Tibial nerve (tissue), 4 donors: ENCODE data around the gene CFDP1. TPM values are rescaled to one million over a fixed set of nuclear protein-coding genes. Genes with fewer than 3 reads are reported as not detected.
"Not testable (repeated sequence)": the region's sequence is repeated elsewhere in the genome, so short reads cannot be mapped to it uniquely, and the experiment has no call there.

ENCODE experiments used
- DNase-seq, 2 donors: peaks; one replicate each; pipeline ENCODE4 v3.0.0-alpha.2; 2019; ENCODE audit warnings: low spot score in 2 of 2
- H3K27ac ChIP-seq, 4 donors: fragments of 200-600 bp; sonication (generic) in 3 of 4; one replicate each; pipeline ENCODE4 v1.5.1; 2017 to 2019; ENCODE audit warnings: mild to moderate bottlenecking in 1 of 4
- H3K27me3 ChIP-seq, 2 donors: fragments of 200-600 bp; sonication (generic) in 1 of 2; one replicate each; pipeline versions ENCODE4 v1.5.1 to v1.6.0; 2017 to 2019
- H3K36me3 ChIP-seq, 3 donors: fragments of 200-600 bp; sonication (generic); one replicate each; pipeline ENCODE4 v1.5.1; 2018 to 2019
- H3K4me1 ChIP-seq, 4 donors: fragments of 200-600 bp; sonication (generic) in 3 of 4; one replicate each; pipeline ENCODE4 v1.5.1; 2017 to 2019
- H3K4me3 ChIP-seq, 4 donors: fragments of 200-600 bp; sonication (generic) in 3 of 4; one replicate each; pipeline ENCODE4 v1.5.1; 2017 to 2019; ENCODE audit warnings: mild to moderate bottlenecking in 1 of 4, moderate library complexity in 1 of 4
- H3K9me3 ChIP-seq, 4 donors: fragments of 200-600 bp; sonication (generic) in 3 of 4; one replicate each; pipeline ENCODE4 v1.5.1; 2017 to 2019
- CTCF ChIP-seq, 5 experiments: fragments of 200-600 bp in 3 of 5; fragments of 450-650 bp in 2 of 5; sonication (generic) in 3 of 5; IDR thresholded peaks; one replicate each; pipeline ENCODE4 v1.5.1; 2016 to 2019; ENCODE audit warnings: antibody characterized with exemption in 5 of 5, mild to moderate bottlenecking in 3 of 5, moderate library complexity in 2 of 5
- EP300 ChIP-seq, 2 donors: sonication (generic); formaldehyde crosslinking; IDR thresholded peaks; one replicate each; pipeline ENCODE4 v1.6.1; 2017; ENCODE audit warnings: antibody characterized with exemption in 2 of 2, mild to moderate bottlenecking in 1 of 2
- POLR2A ChIP-seq, 2 donors: fragments of 450-650 bp; IDR thresholded peaks; one replicate each; pipeline ENCODE4 v1.6.1; 2017; ENCODE audit warnings: antibody characterized with exemption in 2 of 2, mild to moderate bottlenecking in 2 of 2, moderate library complexity in 2 of 2
- WGBS, 2 donors: methylation state at CpG; one replicate each; pipeline ENCODE4 v1.1.5; 2018; 5-methylcytosine and 5-hydroxymethylcytosine counted together
- total RNA-seq, 4 donors: library from RNA; depleted of rRNA; stranded (reverse); fragments of >200 nt; gene quantifications; one replicate each; pipeline ENCODE4 v1.1.0, GENCODE V29; 2016

CFDP1 gene
- total RNA-seq, 4 donors from 2014 or later = 35.6 to 120 (median 62.4) TPM

- H3K36me3 ChIP-seq = no peaks in the 10 kb centered on the region
- H3K4me3 ChIP-seq = no peak overlapping the region
- WGBS, 2 donors = 15 to 16% methylated on average over 9 of the region's 10 CpGs
- no peak for TF ChIP-seq POLR2A (IDR thresholded peaks at IDR 0.05)
- TF ChIP-seq CTCF (IDR thresholded peaks at IDR 0.05) = peak; percentile 57 to 84 (median 73)
- no peaks in the 10 kb centered on the region for H3K27me3 ChIP-seq
- DNase-seq = peak; percentile 30 to 67
- no peaks in the 10 kb centered on the region for H3K4me1 ChIP-seq
- H3K9me3 ChIP-seq = no peaks in the 10 kb centered on the region
- H3K27ac ChIP-seq = no peak overlapping the region
Observed at GRCh38 chr16:75471723-75472633, 38.7 kb upstream of the CFDP1 start.

GRCh38 chr16:75466760-75467159, 33.5 kb upstream of the CFDP1 start:
- TF ChIP-seq CTCF (IDR thresholded peaks at IDR 0.05) (no peak), POLR2A (IDR thresholded peaks at IDR 0.05) (no peak), EP300 (IDR thresholded peaks at IDR 0.05) (no peak)
- H3K9me3 ChIP-seq = no peaks in the 10 kb centered on the region
- WGBS, 2 donors = 90 to 95% methylated on average over 2 of the region's 2 CpGs
- no peaks in the 10 kb centered on the region for H3K27me3 ChIP-seq
- no peaks in the 10 kb centered on the region for H3K36me3 ChIP-seq
- H3K4me3 ChIP-seq = no peak overlapping the region
- no peak for DNase-seq
- H3K27ac ChIP-seq = no peak overlapping the region
- peaks cover 0 to 22% (median 7%) of the 10 kb centered on the region in 4 donors for H3K4me1 ChIP-seq

- no peaks in the 10 kb centered on the region for H3K9me3 ChIP-seq
- WGBS, 2 donors = 0% methylated on average over 41 to 63 of the region's 89 CpGs
- peak; percentile 99 for DNase-seq
- H3K36me3 ChIP-seq = no peaks in the 10 kb centered on the region
- peak within 1 kb of the TSS; percentile 67 to 97 (median 84) for H3K4me3 ChIP-seq
- H3K27me3 ChIP-seq = no peaks in the 10 kb centered on the region
- peak; percentile 85 to 94 for TF ChIP-seq POLR2A (IDR thresholded peaks at IDR 0.05)
- TF ChIP-seq CTCF (IDR thresholded peaks at IDR 0.05) = peak in 4 of 5 experiments; percentile 100
- peak; percentile 75 to 96 for TF ChIP-seq EP300 (IDR thresholded peaks at IDR 0.05)
- peaks cover 0 to 37% (median 7%) of the 10 kb centered on the region in 4 donors for H3K4me1 ChIP-seq
- peak within 1 kb of the TSS; percentile 92 to 97 (median 94) for H3K27ac ChIP-seq
Observed at GRCh38 chr16:75464122-75464918, 31.0 kb upstream of the CFDP1 start, which contains the start of gene TMEM170A. Gene TMEM170A (minus strand): TSS chr16:75464689. CDS start chr16:75464600, 89 bp downstream.

GRCh38 chr16:75463389-75464121, 30.3 kb upstream of the CFDP1 start:
- Histone ChIP-seq H3K4me1 (peaks cover 0 to 37% (median 7%) of the 10 kb centered on the region in 4 donors), H3K4me3 (peak overlapping the region; percentile 67 to 97 (median 84)), H3K27ac (peak overlapping the region; percentile 92 to 97 (median 94))
- not testable (repeated sequence) for H3K36me3 ChIP-seq, DNase-seq, H3K27me3 ChIP-seq, H3K9me3 ChIP-seq
- WGBS, 2 donors = 0 to 2% methylated on average over 16 to 35 of the region's 39 CpGs

GRCh38 chr16:75462806-75463205, 29.5 kb upstream of the CFDP1 start:
- H3K36me3 ChIP-seq = no peaks in the 10 kb centered on the region
- 16 to 17% methylated on average over 2 of the region's 2 CpGs for WGBS, 2 donors
- H3K27ac ChIP-seq = no peak overlapping the region
- TF ChIP-seq POLR2A (IDR thresholded peaks at IDR 0.05) = no peak
- TF ChIP-seq CTCF (IDR thresholded peaks at IDR 0.05) = no peak
- no peak for TF ChIP-seq EP300 (IDR thresholded peaks at IDR 0.05)
- no peaks in the 10 kb centered on the region for H3K9me3 ChIP-seq
- no peaks in the 10 kb centered on the region for H3K27me3 ChIP-seq
- peaks cover 0 to 37% (median 7%) of the 10 kb centered on the region in 4 donors for H3K4me1 ChIP-seq
- H3K4me3 ChIP-seq = peak overlapping the region in 1 of 4 donors; percentile 67
- DNase-seq = no peak
